Body of pancreas (tissue), 4 donors: ENCODE data around the gene PTPRH. TPM values are rescaled to one million over a fixed set of nuclear protein-coding genes. Genes with fewer than 3 reads are reported as not detected.
A peak's percentile ranks its signal among the peaks of the same experiment; 100 is the strongest.

Source experiments
- ATAC-seq: fragments of 150-250 bp; one replicate; pipeline ENCODE4 v1.9.1; 2016
- DNase-seq, 4 donors: peaks; one replicate each; pipeline ENCODE4 v3.0.0-alpha.2; 2019
- H3K27ac ChIP-seq, 4 donors: fragments of 200-600 bp; sonication (generic); 1 replicate in 3 of 4; 2 replicates in 1 of 4; pipeline versions ENCODE4 v1.5.1 to v1.6.1; 2016 to 2019; ENCODE audit warnings: mild to moderate bottlenecking in 1 of 4, mixed read lengths in 1 of 4, moderate library complexity in 1 of 4
- H3K27me3 ChIP-seq, 2 donors: fragments of 200-600 bp; sonication (generic); one replicate each; pipeline ENCODE4 v1.6.0; 2016; ENCODE audit warnings: mild to moderate bottlenecking in 1 of 2
- H3K36me3 ChIP-seq, 2 donors: fragments of 200-600 bp; sonication (generic); replicated peaks in 1 of 2; 2 replicates each; pipeline ENCODE4 v1.5.1; 2016; ENCODE audit warnings: low read depth in 2 of 2; ENCODE audit not compliant: insufficient read depth in 1 of 2
- H3K4me1 ChIP-seq: fragments of 200-600 bp; sonication (generic); one replicate; pipeline ENCODE4 v1.6.0; 2016
- H3K4me3 ChIP-seq, 2 donors: fragments of 200-600 bp; sonication (generic); 1 replicate in 1 of 2; 2 replicates in 1 of 2; pipeline ENCODE4 v1.5.1; 2016 to 2019
- H3K9me3 ChIP-seq, 3 donors: fragments of 200-600 bp; sonication (generic); 1 replicate in 2 of 3; 2 replicates in 1 of 3; pipeline ENCODE4 v1.5.1; 2016
- POLR2A ChIP-seq, 3 donors: fragments of 450-650 bp; IDR thresholded peaks; one replicate each; pipeline ENCODE4 v1.6.1; 2016; ENCODE audit warnings: antibody characterized with exemption in 3 of 3, mild to moderate bottlenecking in 2 of 3
- WGBS, 2 donors: methylation state at CpG; one replicate each; pipeline ENCODE4 v1.1.5; 2017; 5-methylcytosine and 5-hydroxymethylcytosine counted together
- intact Hi-C: fragments of 100-400 bp; cut with DNase I; formaldehyde crosslinking; loops from one replicate; pipeline ENCODE4 v1.15.1; 2023
- total RNA-seq, 2 donors: library from RNA; depleted of rRNA; stranded (reverse); fragments of >200 nt; gene quantifications; one replicate each; pipeline ENCODE4 v1.1.0, GENCODE V29; 2016
- TF ChIP-seq, protein P1 (sequence below), 7 experiments: fragments of 450-650 bp in 4 of 7; fragments of 200-600 bp in 3 of 7; sonication (generic) in 3 of 7; IDR thresholded peaks; one replicate each; pipeline ENCODE4 v1.5.1; 2016 to 2019; ENCODE audit warnings: antibody characterized with exemption in 7 of 7

The PTPRH gene
- total RNA-seq, 2 donors from 2014 or later = 14.8 to 15.8 TPM

DNA sequence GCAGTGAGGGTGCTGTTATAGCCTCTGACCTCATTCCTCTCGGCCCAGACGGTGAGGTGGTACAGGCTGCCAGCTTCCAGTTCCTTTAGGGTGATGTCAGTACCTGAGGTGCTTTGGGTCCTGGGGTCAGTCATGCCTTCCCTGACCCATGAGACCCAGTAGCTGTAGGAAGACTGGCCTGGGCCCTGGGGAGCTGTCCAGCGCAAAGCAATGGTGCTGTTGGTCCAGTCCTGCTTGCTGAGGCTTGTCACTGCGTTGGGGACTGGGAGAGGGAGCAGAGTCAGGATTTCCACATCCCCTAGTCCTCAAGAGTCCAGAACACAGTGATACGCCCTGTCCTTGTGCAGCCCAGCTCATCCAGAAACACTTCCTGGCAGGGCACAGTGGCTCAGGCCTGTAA is 10.7 kb downstream of the PTPRH start:
- intact Hi-C loops = no loop called here
- H3K27me3 ChIP-seq = no peaks in the 10 kb centered on the region

DNA sequence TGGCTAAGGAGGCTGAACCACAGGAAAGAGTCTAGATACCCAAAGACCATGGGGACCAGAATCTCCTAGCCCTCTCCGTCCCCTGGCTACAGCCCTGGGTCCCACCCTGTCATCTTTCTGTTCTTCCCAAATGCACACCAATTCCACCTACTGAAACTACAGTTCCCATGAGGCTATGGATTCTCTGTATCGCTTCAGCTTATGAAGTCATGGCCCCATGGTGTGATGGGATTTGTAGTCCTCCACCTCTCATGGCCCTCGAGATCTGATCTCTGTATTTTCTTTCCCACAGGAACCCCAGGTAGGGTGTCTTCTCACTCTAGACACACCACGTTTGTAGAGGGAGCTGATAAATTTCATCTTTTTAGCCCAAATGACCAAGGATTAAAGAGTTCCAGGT is 11.8 kb downstream of the PTPRH start:
- Histone ChIP-seq H3K36me3 (no peaks in the 10 kb centered on the region), H3K4me3 (no peak overlapping the region), H3K27ac (no peak overlapping the region), H3K27me3 (no peaks in the 10 kb centered on the region), H3K4me1 (no peaks in the 10 kb centered on the region), H3K9me3 (no peaks in the 10 kb centered on the region)
- ATAC-seq = no peak
- 60 to 75% methylated on average over 4 of the region's 4 CpGs for WGBS, 2 donors
- intact Hi-C loops = no loop called here
- TF ChIP-seq POLR2A (IDR thresholded peaks at IDR 0.05) = no peak
- TF ChIP-seq, protein P1, sequence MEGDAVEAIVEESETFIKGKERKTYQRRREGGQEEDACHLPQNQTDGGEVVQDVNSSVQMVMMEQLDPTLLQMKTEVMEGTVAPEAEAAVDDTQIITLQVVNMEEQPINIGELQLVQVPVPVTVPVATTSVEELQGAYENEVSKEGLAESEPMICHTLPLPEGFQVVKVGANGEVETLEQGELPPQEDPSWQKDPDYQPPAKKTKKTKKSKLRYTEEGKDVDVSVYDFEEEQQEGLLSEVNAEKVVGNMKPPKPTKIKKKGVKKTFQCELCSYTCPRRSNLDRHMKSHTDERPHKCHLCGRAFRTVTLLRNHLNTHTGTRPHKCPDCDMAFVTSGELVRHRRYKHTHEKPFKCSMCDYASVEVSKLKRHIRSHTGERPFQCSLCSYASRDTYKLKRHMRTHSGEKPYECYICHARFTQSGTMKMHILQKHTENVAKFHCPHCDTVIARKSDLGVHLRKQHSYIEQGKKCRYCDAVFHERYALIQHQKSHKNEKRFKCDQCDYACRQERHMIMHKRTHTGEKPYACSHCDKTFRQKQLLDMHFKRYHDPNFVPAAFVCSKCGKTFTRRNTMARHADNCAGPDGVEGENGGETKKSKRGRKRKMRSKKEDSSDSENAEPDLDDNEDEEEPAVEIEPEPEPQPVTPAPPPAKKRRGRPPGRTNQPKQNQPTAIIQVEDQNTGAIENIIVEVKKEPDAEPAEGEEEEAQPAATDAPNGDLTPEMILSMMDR (IDR thresholded peaks at IDR 0.05) = no peak
- no peak for DNase-seq

More for the DNA sequence above, 10.7 kb downstream of the PTPRH start:
- TF ChIP-seq, protein P1 (IDR thresholded peaks at IDR 0.05) = no peak
- TF ChIP-seq POLR2A (IDR thresholded peaks at IDR 0.05) = no peak
- no peak for ATAC-seq
- Histone ChIP-seq H3K4me1 (no peaks in the 10 kb centered on the region), H3K9me3 (no peaks in the 10 kb centered on the region), H3K27ac (no peak overlapping the region), H3K4me3 (no peak overlapping the region), H3K36me3 (no peaks in the 10 kb centered on the region)
- no peak for DNase-seq
- 80 to 90% methylated on average over 2 to 5 of the region's 5 CpGs for WGBS, 2 donors

DNA sequence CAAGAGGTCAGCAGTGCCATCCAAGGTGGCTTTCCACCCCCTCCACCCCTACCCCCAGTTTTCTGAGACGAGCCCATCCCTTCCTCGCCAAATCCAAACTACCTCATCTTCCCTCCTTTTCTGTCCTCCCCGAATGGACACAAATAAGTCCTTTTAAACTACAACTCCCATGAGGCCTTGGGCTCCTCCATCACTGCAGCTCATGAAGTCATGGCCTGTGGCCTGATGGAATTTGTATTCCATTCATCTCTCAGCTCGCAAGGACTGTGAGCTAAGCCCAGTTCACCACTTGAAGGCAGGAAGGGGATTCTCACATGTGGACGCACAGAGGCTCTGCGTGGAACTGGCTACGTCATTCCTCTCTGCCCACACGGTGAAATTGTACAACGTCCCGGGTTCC is 12.5 kb downstream of the PTPRH start:
- TF ChIP-seq POLR2A (IDR thresholded peaks at IDR 0.05) = no peak
- TF ChIP-seq, protein P1 (IDR thresholded peaks at IDR 0.05) = no peak
- no peak overlapping the region for H3K27ac ChIP-seq
- no peaks in the 10 kb centered on the region for H3K27me3 ChIP-seq
- no peaks in the 10 kb centered on the region for H3K36me3 ChIP-seq
- ATAC-seq = no peak
- intact Hi-C loops = no loop called here
- no peak overlapping the region for H3K4me3 ChIP-seq
- 85 to 91% methylated on average over 10 of the region's 10 CpGs for WGBS, 2 donors
- H3K4me1 ChIP-seq = no peaks in the 10 kb centered on the region
- DNase-seq = no peak
- H3K9me3 ChIP-seq = no peaks in the 10 kb centered on the region

DNA sequence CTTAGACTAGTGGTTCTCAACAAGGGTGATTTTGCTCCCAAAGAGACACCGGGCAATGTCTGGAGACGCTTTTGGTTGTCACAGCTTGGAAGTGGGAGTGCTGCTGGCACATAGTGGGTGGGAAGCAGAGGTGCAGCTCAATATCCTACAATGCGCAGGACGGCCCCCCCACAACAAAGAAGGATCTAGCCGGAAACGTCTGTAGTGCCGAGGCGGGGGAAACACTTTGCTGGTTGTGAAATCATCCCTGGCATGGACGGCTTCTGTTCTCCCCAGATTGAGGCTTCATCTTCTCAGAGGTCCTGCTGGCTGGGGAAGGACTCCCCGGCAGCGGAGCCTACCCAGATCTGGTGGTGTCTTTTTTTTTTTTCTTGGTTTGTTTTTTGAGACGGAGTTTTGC is 15.8 kb downstream of the PTPRH start:
- intact Hi-C loops = no loop called here
- Histone ChIP-seq H3K4me1 (no peaks in the 10 kb centered on the region), H3K27me3 (no peaks in the 10 kb centered on the region), H3K4me3 (no peak overlapping the region), H3K27ac (no peak overlapping the region), H3K9me3 (no peaks in the 10 kb centered on the region), H3K36me3 (no peaks in the 10 kb centered on the region)
- 82% methylated on average over 12 of the region's 12 CpGs for WGBS, 2 donors
- no peak for TF ChIP-seq POLR2A (IDR thresholded peaks at IDR 0.05)
- DNase-seq (no peak), ATAC-seq (no peak)

DNA sequence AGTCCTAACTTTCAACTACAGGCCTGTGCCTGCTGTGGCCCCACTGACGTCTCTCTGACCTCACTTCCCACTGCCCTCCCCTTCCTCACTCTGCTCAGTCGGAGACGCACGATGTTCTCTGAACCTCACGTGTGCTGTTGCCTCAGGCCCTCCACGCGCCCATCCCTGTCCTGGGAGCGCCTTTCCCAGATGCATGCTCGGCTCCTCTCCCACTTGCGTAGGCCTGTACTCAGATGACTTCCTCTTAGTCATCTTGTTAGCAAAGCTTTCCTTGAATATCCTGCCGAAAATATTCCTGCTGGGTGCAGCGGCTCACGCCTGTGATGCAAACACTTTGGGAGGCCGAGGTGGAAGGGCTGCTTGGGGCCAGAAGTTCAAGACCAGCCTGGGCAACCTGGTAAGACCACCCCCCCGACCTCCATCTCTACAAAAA is 19.9 kb downstream of the PTPRH start:
- H3K27ac ChIP-seq = no peak overlapping the region
- no peaks in the 10 kb centered on the region for H3K36me3 ChIP-seq
- 63 to 66% methylated on average over 15 of the region's 15 CpGs for WGBS, 2 donors
- H3K27me3 ChIP-seq = no peaks in the 10 kb centered on the region
- no peak for TF ChIP-seq POLR2A (IDR thresholded peaks at IDR 0.05)
- TF ChIP-seq, protein P1 (IDR thresholded peaks at IDR 0.05) = no peak
- ATAC-seq = peak; percentile 42
- peak in 1 of 4 donors; percentile 44 for DNase-seq
- H3K9me3 ChIP-seq = no peaks in the 10 kb centered on the region
- no peak overlapping the region for H3K4me3 ChIP-seq
- H3K4me1 ChIP-seq = no peaks in the 10 kb centered on the region
- intact Hi-C loops = no loop called here
